ENCODE data around the gene ZNF136.

ZNF136 gene

DNA sequence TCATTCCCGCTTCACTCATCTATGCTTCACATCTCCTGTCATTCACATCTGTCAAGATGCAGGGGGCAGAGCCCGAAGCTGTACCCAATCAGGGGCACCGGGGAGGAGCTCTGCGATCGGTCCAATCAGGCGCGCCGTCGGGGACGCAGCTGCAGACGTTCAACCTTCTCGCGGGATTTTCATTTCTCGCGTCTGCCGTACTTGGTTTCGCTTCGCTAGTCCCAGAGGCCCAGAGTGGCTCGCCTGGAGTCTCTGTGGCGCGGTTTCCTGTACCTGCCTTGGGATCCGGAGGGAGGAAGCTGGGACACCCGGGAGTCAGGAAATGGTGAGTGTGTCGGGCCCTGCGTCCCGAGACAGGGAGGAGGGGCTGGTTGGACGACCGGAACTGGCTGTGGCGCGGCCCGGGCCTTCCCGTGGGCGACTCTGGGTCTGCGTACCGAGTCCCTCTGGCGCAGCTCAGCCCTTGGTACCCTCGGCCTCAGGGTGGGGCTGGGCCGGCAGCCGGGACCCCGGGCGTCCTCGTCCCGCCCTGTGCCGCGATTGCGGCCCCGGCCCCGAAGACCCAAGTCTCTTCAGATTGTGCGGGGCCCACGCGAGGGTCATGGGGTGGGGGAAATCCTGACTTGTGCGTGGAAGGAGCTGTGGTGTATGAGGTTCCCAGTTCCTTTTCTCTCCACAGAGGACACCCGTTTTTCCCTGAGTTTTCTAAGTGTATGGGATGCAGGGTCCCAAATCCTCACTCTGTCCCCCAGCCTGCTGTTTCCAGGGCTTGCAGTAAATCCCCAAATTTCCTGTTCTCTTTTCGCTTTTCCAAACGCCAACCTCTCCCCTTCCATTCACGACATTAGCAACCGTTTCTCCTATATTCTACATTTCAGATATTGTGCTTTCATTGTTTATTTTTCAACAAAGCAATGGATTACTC lies at the start of gene ZNF136:
ZNF136 (plus strand) TSS at position 215 of the 925 bp plus-strand sequence; CDS start at position 323, 108 bp downstream.
- DNase-seq, result peak; percentile 77

DNA sequence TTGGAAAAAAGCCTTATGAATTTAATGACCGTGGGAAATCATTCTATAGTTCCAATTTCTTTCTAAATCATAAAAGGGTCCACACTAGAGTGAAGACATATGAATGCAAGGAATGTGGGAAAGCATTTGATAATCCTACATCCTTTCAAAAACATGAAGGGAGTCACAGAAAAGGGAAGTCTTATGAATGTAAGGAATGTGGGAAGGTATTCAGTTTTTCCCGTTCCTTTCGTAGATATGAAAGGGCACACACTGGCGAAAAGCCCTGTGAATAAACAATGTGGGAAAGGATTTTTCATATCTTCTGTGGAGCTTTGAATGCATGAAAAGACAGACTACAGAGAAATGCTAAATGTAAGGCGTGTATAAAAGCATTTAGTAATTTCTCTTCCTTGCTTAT lies 49.8 kb upstream of the ZNF136 start:
- DNase-seq, result no peak

GRCh38 chr19:12117201-12117970 lies 45.5 kb upstream of the ZNF136 start:
- DNase-seq, result no peak

- DNase-seq, result no peak
Observed at GRCh38 chr19:12126707-12127106, 36.2 kb upstream of the ZNF136 start.

DNA sequence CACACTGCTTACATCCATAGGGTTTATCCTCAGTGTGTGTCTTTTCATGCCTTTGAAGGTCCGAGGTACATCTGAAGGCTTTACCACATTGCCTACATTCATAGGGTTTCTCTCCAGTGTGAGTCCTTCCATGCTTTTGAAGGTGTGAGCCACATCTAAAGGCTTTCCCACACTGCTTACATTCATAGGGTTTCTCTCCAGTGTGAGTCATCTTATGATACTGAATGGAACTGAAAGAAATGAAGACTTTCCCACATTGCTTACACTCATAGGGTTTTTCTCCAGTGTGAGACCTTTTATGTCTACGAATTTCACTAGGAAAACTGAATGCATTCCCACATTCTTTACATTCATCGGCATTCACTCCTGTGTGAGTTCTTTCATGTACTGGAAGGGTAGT lies 29.8 kb upstream of the ZNF136 start:
- DNase-seq, result no peak

DNA sequence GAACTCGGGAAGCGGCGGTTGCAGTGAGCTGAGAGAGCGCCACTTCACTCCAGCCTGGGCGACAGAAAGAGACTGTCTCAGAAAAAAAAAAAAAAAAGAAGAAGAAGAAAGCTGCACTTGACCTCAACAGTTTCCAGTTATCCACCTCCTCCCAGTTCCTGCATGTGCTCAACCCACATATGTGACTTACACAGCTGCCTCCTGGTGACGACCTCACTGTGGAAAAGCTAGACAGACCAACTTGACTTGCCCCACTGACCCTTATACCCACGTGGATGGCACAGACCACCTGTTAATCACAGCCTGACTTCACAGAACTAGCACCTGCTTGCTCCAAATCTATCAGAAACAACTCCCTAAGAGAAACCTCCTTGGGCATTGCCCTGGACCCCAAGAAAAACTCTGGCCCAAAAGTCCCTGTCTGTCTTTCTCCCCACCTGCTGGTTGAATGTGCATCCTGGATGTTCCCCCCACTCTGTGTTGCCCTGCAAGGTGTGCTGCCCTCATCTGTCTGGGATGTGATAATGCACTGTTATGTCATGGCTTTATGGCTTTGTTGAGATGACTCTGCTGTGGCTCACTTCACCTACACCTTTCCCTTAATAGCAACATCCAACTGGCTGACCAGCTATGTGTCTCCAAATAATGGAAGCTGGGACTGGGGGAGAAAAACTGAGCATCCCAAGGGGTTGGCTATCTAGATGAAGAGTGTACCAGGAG lies 25.5 kb upstream of the ZNF136 start:
- no peak for DNase-seq

- DNase-seq, result no peak
Observed at GRCh38 chr19:12139269-12139668, 23.6 kb upstream of the ZNF136 start.

DNA sequence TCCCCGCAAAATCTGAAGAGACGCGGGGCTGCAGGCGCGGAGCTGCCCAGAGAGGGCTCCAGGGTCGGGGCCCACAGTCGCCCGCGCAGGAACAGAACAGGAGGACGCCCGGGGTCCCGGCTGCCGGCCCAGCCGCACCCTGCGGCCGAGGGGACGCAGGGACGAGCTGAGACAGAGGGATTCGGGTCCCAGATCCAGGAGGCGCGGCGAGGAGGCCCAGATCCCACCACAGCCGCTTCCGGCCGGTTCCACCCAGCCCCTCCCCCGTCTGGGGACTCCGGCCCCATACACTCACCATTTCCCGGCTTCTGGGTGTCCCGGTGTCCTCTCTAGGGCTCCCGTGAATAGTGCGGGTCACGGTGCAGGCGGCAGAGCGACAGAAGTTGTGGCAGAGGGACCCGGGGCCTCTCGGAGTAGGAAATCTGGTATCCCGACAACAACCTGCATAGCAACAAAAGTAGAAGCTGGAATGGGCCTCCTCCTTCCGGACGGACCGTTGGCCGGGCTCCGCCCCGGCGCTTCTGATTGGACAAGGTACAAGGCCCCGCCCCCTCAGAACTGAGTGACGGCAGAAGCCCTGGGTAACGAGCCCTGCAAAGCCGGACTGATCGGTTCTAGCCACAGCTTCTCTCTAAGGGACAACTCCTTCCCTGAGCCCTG lies 22.9 kb upstream of the ZNF136 start, which contains the start of gene ZNF20:
ZNF20 (minus strand) TSS at position 466 of the 660 bp plus-strand sequence; CDS start at position 298, 168 bp downstream.
- DNase-seq, result no peak

- DNase-seq, result no peak
Observed at GRCh38 chr19:12140545-12141404, 22.1 kb upstream of the ZNF136 start.

DNA sequence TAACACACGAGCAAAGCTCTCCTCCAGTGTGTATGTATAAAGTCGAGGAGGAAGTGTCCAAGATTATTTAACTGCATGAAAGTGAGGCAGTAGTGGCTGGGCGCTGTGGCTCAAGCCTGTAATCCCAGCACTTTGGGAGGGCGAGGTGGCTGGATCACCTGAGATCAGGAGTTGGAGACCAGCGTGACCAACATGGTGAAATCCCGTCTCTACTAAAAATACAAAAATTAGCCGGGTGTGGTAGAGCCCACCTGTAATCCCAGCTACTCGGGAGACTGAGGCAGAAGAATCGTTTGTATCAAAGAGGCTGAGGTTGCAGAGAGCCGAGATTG lies 21.5 kb upstream of the ZNF136 start:
- no peak for DNase-seq

DNA sequence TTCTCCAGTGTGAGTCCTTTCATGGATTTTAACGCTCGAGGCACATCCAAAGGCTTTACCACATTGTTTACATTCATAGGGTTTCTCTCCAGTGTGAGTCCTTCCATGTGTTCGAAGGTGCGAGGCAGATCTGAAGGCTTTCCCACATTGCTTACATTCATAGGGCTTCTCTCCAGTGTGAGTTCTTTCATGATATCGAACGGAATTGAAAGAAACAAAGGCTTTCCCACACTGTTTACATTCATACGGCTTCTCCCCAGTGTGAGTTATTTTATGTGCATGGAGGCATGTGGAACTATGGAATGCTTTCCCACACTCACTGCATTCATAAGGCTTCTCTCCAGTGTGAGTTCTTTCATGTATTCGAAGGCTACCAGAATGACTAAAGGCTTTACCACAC lies 17.5 kb upstream of the ZNF136 start:
- DNase-seq, result no peak

DNA sequence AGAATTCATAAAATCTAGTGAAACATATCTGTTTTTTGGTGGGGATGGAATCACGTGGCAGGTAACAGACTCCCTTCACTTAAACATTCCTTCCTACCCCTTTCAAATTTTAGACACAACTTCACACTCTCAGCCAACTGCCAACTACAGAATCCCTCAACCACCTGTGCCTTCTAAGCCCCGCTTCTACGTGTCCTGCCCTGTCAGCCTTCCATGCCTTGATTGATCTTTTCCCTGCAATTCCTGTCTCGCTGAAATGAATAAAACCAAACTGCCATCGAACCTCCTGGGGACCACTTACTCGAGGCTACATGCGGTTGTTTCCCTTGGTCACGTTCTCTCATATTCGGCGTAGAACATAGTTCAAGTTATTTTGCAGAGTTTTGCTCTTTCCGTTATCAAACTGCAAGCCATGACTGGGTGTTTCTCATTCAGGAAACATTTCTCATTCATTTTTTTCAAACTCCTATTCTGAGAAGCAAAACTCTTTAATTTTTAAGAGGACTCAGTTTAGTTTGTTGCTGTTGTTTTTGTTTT lies 7.5 kb upstream of the ZNF136 start:
- no peak for DNase-seq

DNA sequence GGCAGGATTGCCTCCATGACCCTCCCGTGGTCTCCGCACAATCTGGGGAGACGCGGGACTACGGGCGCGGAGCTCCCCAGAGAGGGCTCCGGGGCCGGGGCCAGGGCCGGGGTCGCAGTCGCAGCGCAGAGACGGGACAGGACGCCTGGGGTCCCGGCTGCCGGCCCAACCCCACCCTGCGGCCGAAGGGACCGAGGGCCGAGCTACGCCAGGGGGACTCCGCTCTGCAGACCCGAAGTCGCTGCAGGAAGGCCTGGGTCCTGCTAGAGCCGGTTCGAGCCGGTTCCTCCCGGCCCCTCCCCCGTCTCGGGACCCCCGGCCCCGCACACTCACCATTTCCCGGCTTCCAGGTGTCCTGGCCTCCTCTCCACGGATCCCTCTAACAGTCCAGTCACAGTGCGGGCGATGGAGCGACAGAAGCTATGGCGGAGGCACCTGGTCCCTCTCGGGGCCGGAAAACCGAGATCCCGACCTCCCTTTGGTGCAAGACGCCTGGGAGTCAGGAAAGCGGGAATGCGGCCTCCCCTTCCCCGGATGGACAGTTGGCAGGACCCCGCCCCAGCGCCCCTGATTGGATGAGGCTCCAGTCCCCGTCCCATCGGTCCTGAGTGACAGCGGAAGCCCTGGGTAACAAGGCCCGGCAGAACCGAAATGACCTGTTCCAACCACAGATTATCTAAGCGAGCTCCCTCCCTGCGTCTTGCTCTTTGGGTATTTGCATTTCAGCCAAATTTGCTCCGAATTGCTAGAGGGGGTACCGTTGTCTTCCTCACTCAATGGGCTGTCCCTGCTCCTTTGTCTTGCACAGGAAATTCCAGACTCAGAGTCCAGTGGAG lies 6.5 kb upstream of the ZNF136 start, which contains the start of gene ZNF625:
ZNF625 (minus strand) TSS at position 512 of the 836 bp plus-strand sequence; CDS start at position 336, 176 bp downstream.
- peak; percentile 20 for DNase-seq

- no peak for DNase-seq
Observed at GRCh38 chr19:12159773-12160414, 3.0 kb upstream of the ZNF136 start.

DNA sequence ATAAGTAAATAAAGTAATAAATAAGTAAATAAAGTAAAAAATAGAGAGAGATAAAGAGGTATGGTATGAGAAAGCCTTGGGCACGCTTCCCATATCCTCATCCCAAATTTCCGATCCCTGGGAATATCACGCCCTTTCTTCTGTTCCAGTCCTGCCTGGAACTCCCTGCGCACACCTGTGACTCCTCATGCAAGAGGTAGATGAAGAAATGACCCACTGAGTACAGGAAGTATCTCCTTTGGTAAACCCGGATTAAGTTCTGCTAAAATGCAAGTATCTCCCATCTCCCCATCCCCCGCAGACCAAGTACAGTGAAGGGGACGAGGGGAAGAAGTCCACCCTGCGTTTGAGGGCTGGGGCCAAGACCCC lies 399 bp upstream of the ZNF136 start:
- no peak for DNase-seq

GRCh38 chr19:12163826-12164225 lies 930 bp downstream of the ZNF136 start:
- DNase-seq, result no peak

DNA sequence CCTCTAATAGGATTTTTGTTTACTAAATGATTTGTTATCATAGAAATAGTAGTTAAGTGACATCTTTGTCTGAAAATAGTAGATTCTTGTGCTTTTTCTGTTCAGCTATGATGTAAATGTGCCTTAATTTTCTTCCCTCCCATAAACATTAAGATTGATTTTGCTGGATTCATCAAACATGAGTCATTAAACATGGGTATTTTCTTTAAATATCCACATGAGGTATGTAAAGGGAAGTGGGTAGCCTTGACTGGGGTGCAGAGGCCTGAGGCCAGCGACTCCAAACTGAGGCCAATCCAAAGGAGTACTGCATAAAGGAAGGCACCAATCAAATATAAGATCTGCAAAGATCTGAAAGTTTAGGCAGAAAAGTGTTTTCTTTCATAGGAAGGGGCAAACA lies 3.7 kb downstream of the ZNF136 start:
- DNase-seq, result no peak

GRCh38 chr19:12180377-12180776 lies 17.5 kb downstream of the ZNF136 start:
- no peak for DNase-seq

DNA sequence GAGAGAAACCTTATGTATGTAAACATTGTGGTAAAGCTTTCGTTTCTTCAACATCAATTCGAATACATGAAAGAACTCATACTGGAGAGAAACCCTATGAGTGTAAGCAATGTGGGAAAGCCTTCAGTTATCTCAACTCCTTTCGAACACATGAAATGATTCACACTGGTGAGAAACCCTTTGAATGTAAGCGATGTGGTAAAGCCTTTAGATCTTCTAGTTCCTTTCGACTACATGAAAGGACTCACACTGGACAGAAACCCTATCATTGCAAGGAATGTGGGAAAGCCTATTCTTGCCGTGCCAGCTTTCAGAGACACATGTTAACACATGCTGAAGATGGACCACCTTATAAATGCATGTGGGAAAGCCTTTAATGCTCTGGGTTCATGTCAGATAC lies 24.7 kb downstream of the ZNF136 start:
- DNase-seq, result no peak
